GM21737 (cell line): ENCODE data around the gene ZNF766.
"Not testable (repeated sequence)": the region's sequence is repeated elsewhere in the genome, so short reads cannot be mapped to it uniquely, and the experiment has no call there.

Experiments used
- ATAC-seq: cut with Tn5 transposase; IDR thresholded peaks from one replicate; pipeline ENCODE4 v1.9.1; 2021; ENCODE audit warnings: mild to moderate bottlenecking, moderate library complexity; ENCODE audit not compliant: unreplicated experiment

ZNF766 gene

GRCh38 chr19:52269338-52270261 is at the start of gene ZNF766:
ZNF766 (plus strand) TSS chr19:52269587; CDS start chr19:52269614, 27 bp downstream.
- peak; percentile 88 for ATAC-seq

DNA sequence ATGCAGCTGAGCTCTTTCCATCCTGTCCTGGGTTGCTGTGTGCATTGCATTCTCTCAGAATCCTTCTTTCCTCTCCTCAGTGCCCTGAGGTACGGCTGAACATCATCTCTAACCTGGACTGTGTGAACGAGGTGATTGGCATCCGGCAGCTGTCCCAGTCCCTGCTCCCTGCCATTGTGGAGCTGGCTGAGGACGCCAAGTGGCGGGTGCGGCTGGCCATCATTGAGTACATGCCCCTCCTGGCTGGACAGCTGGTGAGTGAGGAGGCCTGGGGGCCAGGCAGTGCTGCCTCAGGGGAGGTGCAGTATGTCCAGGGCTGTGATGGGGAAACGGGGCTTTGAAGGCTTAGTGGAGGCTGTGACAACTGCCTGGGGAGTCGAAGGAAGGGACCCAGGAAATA is 49.8 kb upstream of the ZNF766 start:
- ATAC-seq = no peak

GRCh38 chr19:52221031-52221430 is 48.4 kb upstream of the ZNF766 start:
- no peak for ATAC-seq

- ATAC-seq = no peak
Observed at GRCh38 chr19:52221831-52222375, 47.5 kb upstream of the ZNF766 start.

DNA sequence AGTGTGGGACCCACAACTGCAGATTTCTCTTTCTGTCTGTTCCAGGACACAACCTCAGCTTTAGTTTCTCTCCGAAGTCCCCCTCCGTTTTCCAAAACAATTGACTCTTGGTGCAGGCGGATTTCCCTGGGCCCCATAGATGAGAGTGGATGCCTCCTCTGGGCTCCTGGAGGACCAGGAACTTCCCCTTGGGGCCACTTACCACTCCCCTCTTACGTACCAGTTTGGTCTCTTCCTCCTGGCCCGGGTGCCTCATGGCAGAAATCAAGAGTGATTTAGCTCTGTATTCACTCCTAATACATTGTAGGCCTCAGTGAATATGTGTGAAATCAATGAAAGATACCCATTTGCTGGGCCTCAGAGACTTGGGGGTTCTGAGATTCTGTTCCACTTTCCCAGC is 45.2 kb upstream of the ZNF766 start:
- no peak for ATAC-seq

- ATAC-seq = no peak
Observed at GRCh38 chr19:52226652-52227051, 42.7 kb upstream of the ZNF766 start.

DNA sequence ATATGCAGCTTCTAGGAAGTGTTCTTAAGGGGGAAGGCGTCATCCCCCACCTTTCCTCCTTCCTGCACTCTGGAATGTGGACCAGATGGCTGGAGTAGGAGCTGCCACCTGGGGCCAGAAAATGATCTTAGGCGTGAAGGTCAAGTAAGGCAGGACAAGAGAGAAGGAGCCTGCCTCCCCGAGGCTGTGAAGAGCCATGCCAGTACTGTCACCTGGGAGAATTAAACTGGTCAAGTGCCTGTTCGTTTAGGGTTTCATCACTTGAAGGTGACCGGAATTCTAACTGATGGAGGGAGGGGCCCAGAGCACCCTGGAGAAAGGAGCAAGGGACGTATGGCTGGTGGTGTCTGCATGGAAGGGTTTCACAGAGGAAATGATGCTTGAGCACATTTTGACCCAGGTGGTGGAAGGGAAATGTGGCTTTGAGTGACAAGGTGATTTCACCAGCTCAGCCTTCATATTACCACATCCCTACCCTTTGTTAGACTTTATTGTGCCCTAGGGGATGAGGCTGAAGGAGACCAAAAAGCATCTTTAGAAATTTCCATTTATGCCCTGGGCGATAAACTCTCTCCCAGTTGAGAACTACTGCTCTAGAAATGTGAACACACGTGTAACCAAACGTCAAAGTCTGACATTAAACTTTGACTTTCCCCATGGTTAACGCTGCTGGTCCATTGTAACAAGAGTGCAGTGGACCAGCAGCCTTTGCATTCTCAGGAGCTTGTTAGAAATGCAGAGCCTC is 42.0 kb upstream of the ZNF766 start:
- no peak for ATAC-seq

DNA sequence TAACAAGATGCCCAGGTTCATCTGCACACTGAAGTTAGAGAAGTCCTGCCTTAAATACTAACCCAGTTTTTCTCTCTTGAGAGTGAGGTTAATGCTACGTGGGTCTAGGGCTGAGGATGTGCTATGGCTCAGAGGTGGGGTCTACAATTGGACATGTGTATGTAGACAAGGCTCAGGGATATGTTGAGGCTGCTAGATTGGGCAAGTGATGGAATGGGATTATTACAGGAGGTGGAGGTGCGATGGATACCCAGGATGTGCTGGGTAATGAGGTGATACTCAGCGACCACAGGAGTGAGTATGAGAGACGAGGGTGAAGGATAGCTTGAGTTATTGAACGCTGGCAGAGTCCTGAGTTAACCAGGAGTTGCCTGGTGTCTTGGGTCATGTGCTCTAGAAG is 41.4 kb upstream of the ZNF766 start:
- no peak for ATAC-seq

- ATAC-seq = no peak
Observed at GRCh38 chr19:52229524-52229923, 39.9 kb upstream of the ZNF766 start.

DNA sequence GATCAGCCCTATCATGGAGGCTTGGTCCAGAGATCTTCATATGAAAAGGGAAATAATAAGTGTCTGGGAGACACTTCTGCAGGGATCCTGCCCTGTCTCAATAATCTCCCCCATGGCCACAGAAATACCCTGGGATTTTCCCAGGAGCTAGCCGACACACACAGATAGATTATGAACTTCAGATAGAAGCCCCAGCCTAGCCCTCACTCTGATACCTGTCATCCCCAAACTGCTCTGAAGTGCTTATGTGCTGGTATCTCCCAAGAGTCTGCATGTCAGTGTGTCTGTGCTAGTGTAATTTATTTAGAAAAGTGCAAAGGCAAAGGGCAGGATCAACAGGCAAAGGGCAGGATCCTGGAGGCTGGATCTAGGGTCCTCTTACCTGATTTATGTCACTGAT is 38.7 kb upstream of the ZNF766 start:
- no peak for ATAC-seq

- no peak for ATAC-seq
Observed at GRCh38 chr19:52231154-52231910, 38.1 kb upstream of the ZNF766 start.

DNA sequence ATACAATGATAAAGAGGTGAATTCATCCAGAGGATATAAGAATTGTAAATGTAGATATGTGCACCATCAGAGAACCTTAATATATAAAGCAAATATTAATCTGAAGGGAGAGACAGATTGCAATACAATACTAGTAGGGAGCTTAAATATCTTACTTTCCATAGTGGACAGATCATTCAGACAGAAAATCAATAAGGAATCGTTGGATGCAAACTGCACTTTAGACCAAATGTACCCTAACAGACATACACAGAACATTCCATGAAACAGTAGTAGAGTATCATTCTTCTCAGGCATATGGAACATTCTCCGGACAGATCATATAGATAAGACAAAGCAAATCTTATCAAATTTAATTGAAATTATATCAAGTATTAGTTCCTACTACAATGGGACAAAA is 35.0 kb upstream of the ZNF766 start:
- ATAC-seq = no peak

GRCh38 chr19:52237197-52237596 is 32.2 kb upstream of the ZNF766 start:
- no peak for ATAC-seq

DNA sequence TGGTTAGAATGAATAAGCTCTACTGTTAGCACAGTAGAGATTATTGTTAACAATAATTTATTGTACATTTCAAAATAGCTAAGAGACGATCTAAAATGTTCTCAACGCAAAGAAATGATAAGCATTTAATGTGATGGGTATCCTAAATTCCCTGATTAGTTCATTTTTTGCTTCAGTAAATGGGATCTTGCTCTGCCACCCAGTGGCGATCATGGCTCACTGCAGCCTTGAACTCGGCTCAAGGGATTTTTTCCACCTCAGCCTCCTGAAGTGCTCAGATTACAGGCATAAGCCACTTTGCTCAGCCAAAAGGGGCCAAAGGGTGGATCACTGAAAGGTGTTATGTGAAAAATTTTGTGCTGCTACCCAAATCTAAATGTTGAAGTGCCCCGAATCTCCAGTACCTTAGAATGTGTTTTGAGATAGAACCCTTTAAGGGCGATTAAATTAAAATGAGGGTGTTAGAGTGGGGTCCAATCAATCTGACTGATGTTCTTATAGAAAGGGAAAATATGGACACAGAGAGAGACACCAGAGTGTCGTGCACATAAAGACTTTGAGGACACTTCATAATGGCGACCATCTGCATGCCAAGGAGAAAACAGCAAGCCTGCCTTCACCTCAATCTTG is 31.5 kb upstream of the ZNF766 start:
- ATAC-seq = no peak

- ATAC-seq = no peak
Observed at GRCh38 chr19:52244021-52244420, 25.4 kb upstream of the ZNF766 start.

- no peak for ATAC-seq
Observed at GRCh38 chr19:52248241-52248640, 21.1 kb upstream of the ZNF766 start.

DNA sequence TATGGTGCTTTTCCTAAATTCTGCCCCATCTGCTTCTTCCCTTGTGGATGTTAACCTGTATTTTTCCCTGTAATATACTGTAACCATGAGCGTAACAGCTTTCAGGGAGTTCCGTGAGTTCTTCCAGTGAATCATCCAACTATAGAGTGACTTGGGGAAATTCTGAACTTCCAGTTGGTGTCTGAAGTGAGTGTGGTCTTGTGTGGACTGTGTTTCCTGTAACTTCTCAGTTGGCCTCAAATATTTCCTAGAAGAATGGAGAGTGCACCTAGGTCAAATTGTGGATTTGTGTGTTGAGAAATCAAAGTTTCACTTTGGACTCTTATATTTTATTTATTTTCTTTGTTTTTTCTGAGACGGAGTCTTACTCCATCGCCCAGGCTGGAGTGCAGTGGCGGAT is 11.0 kb upstream of the ZNF766 start:
- ATAC-seq = no peak

GRCh38 chr19:52265556-52265955 is 3.8 kb upstream of the ZNF766 start:
- ATAC-seq = not testable (repeated sequence)

- no peak for ATAC-seq
Observed at GRCh38 chr19:52270266-52270885, 989 bp downstream of the ZNF766 start.

DNA sequence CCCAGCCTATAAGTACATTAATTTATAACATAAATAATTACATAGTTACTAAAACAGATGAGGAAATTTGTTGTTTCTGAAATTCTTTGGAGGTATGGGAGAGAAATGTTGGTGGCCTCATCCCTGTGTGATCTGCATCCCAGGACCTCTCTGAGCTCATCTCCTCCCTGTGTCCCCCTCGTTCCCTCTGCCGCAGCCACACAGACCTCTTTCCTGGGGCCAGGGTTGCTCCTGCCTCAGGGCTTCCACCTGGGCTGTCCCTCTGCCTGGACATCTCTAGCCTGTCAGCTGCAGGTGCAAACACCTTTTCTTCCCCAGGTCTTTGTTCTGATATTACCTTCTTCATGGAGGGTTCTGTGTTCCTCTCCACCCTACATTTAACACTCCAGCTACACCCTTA is 3.9 kb downstream of the ZNF766 start:
- ATAC-seq = no peak
